ENCODE measurements around the gene PPM1A.

Gene PPM1A

DNA sequence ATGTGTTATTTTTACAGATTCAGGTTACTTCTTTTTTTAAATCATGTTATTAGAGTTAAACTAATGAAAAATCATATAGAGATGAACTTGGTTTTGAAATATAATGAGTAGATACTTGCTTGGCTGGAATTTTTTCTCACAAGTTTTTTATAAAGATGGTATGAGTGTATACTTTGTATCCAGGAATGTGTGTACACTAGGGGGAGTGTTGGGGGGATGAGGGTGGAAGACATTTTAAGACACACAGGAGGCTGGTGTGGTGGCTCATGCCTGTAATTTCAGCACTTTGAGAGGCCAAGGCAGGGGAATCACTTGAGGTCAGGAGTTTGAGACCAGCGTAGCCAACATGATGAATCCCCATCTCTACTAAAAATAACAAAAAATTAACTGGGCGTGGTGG, 23.2 kb downstream of the PPM1A start:
- no peak for DNase-seq (ENCODE audit: low spot score)
- in situ Hi-C loops (cut with MboI; ENCODE audit: low sequenced_read_pairs, unreplicated experiment) = no loop called here
- TF ChIP-seq, protein P1, sequence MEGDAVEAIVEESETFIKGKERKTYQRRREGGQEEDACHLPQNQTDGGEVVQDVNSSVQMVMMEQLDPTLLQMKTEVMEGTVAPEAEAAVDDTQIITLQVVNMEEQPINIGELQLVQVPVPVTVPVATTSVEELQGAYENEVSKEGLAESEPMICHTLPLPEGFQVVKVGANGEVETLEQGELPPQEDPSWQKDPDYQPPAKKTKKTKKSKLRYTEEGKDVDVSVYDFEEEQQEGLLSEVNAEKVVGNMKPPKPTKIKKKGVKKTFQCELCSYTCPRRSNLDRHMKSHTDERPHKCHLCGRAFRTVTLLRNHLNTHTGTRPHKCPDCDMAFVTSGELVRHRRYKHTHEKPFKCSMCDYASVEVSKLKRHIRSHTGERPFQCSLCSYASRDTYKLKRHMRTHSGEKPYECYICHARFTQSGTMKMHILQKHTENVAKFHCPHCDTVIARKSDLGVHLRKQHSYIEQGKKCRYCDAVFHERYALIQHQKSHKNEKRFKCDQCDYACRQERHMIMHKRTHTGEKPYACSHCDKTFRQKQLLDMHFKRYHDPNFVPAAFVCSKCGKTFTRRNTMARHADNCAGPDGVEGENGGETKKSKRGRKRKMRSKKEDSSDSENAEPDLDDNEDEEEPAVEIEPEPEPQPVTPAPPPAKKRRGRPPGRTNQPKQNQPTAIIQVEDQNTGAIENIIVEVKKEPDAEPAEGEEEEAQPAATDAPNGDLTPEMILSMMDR (IDR thresholded peaks at IDR 0.05; ENCODE audit: borderline replicate concordance, control extremely low read depth, extremely low read depth, insufficient read depth, missing control alignments) = no peak

DNA sequence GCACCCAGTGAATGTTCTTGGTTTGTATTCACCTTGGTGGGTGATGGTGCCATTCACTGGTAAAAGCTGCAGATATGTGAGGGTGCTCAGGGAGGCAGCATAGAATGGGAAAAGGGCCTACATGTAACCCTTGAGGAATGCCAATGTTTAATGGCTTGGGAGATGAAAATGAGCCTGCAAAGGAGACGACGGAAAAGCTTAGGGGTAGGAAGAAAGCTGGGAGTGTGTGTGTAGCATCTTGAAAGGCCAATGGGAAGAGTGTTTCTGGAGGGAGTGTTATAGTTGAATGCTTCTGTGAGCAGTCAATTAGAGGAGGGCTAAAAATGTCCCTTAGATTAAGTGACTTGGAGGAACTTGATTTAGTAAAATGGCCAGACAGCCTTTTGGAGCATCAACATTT, 24.9 kb downstream of the PPM1A start:
- no peak for DNase-seq (ENCODE audit: low spot score)
- in situ Hi-C loops (cut with MboI; ENCODE audit: low sequenced_read_pairs, unreplicated experiment) = no loop called here

DNA sequence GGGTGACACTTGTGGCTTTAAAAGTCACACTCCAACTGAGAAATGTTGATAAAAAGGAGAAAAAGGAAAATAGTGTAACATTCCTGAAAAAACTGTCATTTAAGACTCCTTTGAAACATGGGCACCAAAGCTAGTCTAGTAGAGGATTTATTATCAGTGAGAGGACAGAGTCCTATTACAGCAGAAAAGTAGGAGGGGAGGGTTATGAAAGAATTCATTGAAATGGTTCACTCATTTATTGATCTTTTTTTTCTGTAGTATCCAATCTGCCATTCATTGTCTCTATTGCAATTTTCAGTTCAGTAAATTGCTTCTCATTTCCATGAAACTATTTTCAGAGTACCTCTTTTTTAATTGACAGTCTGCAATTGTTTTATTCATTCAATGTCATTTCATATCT, 25.4 kb downstream of the PPM1A start:
- TF ChIP-seq, protein P1 (IDR thresholded peaks at IDR 0.05; ENCODE audit: borderline replicate concordance, control extremely low read depth, extremely low read depth, insufficient read depth, missing control alignments) = no peak
- in situ Hi-C loops (cut with MboI; ENCODE audit: low sequenced_read_pairs, unreplicated experiment) = no loop called here

More for the DNA sequence above, 24.9 kb downstream of the PPM1A start:
- TF ChIP-seq, protein P1 (IDR thresholded peaks at IDR 0.05; ENCODE audit: borderline replicate concordance, control extremely low read depth, extremely low read depth, insufficient read depth, missing control alignments) = no peak

DNA sequence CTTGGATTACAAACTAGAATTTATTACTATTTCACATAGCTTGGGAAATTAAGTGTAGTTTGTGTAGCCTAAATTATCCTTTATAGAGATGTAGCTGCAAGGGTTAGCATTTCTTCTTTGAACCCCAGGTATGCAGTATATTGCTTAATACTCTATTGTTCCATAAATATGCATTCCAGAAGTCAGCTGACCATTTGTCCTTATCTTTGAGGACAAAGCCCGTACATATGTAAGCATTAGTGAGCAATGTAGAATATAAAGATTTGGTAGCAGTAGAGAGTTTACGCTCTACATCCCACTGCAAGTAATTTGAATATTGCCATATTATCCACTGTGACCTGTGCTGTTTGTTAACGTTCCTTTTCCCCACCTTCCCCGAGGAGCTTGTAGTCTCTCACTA, 26.9 kb downstream of the PPM1A start:
- in situ Hi-C loops (cut with MboI; ENCODE audit: low sequenced_read_pairs, unreplicated experiment) = no loop called here
- TF ChIP-seq, protein P1 (IDR thresholded peaks at IDR 0.05; ENCODE audit: borderline replicate concordance, control extremely low read depth, extremely low read depth, insufficient read depth, missing control alignments) = no peak
- DNase-seq (ENCODE audit: low spot score) = no peak

More for the DNA sequence above, 25.4 kb downstream of the PPM1A start:
- DNase-seq (ENCODE audit: low spot score) = no peak

DNA sequence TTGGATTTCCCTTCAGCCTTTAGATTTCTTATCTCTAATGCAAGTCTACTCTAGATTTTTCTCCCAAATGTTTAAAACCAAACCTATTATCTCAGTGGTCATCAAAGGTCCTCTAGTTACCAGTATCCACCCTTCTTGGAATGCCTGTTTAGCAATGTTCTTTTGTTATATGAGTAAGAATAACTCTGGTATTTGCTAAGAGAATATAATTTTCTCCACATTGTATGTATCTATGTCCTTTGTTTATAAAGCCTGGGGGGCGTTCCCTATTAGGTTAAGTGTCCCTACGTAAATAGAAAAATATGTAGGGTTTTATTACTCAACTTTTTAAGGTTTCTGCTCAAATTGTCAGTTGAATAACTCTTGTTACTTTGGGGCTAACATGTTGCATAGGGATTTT, 27.3 kb downstream of the PPM1A start:
- in situ Hi-C loops (cut with MboI; ENCODE audit: low sequenced_read_pairs, unreplicated experiment) = no loop called here
- no peak for DNase-seq (ENCODE audit: low spot score)
- TF ChIP-seq, protein P1 (IDR thresholded peaks at IDR 0.05; ENCODE audit: borderline replicate concordance, control extremely low read depth, extremely low read depth, insufficient read depth, missing control alignments) = no peak

DNA sequence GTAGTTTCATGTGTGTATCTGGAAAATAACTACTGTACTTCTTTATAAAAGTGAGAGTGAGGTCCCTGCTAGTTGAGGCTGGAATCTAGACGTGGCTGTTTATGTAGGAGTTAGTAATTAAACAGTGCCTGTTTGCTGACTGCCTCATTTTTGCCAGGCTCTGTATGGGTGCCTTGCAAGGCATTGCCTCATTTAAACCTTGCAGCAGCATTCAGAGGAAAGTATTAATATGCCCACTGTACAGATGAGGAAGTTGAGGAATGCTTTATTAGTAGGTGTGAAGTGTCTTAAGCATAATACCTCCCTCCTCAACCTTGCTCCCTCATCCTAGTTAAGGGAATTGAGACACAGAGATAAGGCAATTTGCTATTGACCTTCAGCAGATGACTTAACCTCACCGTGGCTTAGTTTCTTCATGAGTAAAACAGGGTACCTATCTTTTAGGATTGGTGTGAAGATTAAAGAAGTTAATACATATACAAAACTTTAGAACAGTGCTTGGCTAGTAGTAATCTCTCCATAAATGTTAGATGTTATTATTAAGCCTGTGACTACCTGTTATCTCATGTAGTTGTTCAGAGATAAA, 28.7 kb downstream of the PPM1A start:
- DNase-seq (ENCODE audit: low spot score) = no peak
- TF ChIP-seq, protein P1 (IDR thresholded peaks at IDR 0.05; ENCODE audit: borderline replicate concordance, control extremely low read depth, extremely low read depth, insufficient read depth, missing control alignments) = no peak
- in situ Hi-C loops (cut with MboI; ENCODE audit: low sequenced_read_pairs, unreplicated experiment) = no loop called here

All from GM13976 (cell line).